Measurements from ENCODE around the gene ZNF160.
"Not testable (repeated sequence)": the region's sequence is repeated elsewhere in the genome, so short reads cannot be mapped to it uniquely, and the experiment has no call there.

Gene ZNF160

DNA sequence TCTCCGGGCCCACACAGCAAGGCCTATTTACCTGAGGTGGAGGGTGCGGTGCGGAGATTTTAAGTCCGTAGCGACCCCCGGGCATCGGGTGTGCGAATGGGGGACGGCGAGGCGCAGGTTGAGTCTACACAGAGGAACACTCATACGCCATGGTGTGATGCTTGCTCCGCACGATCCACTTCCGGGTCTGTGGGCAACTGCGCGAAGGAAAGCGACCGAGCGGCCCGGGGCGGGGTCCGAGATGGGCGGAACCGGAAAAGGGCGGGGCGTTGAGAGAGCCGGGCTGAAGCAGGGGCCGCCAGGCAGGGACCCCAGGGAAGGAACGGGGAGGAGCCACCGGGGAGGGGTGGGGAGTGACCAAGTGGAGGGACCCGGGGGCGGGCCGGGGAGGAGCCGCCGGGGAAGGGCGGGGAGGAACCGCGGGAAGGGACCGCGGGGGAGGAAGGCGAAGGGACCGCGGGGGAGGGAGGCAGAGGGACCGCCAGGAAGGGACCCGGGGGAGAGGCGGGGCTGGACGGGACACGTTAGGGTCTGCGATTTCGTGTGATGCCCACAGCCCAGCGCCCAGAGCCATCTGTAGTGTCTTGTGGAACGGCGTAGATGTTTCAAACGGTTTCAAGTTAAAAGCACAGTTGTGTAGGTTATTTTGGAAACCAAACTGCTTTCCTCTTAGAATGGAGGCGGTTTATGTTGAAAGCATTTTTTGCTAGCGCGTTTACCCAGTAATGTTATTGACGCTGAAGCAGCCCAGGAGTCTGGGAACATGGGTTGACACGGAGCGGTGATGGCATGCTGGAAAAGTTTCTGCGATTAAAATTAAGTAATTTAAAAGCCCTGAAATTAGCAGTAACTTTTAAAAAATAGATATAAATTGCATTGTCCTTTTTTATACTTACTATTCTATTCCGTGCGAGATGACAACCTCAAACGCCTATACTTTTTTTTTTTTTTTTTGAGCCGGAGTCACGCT, at the start of gene ZNF160:
Gene ZNF160, minus strand, starts transcription at position 189 of the 970 bp plus-strand sequence. CDS start 17,146 bp downstream, outside the sequence.
- peak; percentile 97 for DNase-seq (ENCODE audit: low read depth)

GRCh38 chr19:53147645-53148044, 44.4 kb upstream of the ZNF160 start:
- no peak for DNase-seq (ENCODE audit: low read depth)

GRCh38 chr19:53140351-53140750, 37.1 kb upstream of the ZNF160 start:
- no peak for DNase-seq (ENCODE audit: low read depth)

GRCh38 chr19:53136432-53136831, 33.2 kb upstream of the ZNF160 start:
- DNase-seq (ENCODE audit: low read depth) = no peak

- no peak for DNase-seq (ENCODE audit: low read depth)
Measured at GRCh38 chr19:53132141-53132991, 29.1 kb upstream of the ZNF160 start, which contains the start of gene ZNF415. ZNF415 (minus strand) TSS chr19:53132910; CDS start chr19:53122676, 10,234 bp downstream.

DNA sequence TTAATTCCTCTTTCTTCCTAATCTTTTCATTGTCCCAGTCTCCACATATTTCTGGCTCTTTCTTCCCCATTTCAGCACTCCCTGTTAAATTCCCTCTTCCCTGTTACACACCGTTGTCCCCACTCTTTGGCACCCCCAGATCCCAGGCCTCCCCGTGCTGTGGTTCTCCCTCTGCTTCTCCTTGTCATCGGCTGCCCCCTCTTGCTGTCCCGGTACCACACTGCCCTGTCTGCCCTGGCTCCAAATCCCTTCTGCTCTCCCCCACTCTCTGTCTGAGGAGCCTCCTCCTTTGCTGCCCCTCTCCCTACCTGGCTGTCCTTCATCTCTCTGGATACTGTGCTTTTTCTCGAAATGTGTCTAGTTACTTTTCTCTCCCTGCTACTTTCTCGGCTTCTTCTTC, 28.5 kb upstream of the ZNF160 start:
- DNase-seq (ENCODE audit: low read depth) = no peak

DNA sequence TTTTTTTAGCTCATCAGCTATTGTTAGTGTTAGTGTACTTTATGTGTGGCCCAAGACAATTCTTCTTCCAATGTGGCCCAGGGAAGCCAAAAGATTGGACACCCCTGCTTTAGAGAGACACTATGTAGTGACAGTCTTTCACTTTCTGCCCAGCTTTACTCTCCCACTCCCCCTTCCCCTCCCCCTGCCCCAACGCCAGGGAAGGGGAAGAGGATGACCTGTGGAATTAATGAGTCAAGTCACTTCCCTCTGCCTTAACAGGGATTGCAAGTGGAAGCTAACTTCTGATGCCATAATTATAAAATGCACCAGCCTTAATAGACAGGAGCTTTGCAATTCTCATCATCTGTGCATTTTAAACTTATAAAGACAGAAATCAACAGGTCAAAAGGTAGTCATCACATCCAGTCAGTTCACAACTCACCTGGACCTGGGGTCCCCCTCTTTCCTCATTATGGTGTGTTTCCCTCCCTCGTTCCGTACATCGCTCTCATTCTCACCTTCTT, 27.9 kb upstream of the ZNF160 start:
- no peak for DNase-seq (ENCODE audit: low read depth)

- no peak for DNase-seq (ENCODE audit: low read depth)
Measured at GRCh38 chr19:53130506-53130905, 27.3 kb upstream of the ZNF160 start.

GRCh38 chr19:53126733-53127526, 23.7 kb upstream of the ZNF160 start:
- not testable (repeated sequence) for DNase-seq (ENCODE audit: low read depth)

DNA sequence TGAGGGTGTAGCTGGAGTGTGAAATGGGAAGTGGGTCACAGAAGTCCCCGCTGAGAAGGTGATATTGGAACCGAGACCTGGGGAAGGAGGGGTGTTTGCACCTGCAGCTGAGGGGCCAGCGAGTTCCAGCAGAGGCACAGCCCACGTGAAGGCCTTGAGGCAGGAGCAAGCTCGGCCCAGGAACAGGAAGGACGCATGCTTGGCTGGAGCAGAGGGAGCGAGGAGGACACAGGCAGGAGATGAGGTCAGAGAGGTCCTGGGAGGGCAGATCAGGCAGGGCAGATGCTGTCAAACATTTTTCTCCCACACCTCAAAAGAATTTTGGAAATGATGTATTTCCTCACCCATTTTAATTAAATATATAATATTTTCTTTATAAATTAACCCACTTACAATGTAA, 20.2 kb upstream of the ZNF160 start:
- DNase-seq (ENCODE audit: low read depth) = no peak

- no peak for DNase-seq (ENCODE audit: low read depth)
Measured at GRCh38 chr19:53112286-53112685, 9.1 kb upstream of the ZNF160 start.

GRCh38 chr19:53109527-53109926, 6.3 kb upstream of the ZNF160 start:
- DNase-seq (ENCODE audit: low read depth) = no peak

DNA sequence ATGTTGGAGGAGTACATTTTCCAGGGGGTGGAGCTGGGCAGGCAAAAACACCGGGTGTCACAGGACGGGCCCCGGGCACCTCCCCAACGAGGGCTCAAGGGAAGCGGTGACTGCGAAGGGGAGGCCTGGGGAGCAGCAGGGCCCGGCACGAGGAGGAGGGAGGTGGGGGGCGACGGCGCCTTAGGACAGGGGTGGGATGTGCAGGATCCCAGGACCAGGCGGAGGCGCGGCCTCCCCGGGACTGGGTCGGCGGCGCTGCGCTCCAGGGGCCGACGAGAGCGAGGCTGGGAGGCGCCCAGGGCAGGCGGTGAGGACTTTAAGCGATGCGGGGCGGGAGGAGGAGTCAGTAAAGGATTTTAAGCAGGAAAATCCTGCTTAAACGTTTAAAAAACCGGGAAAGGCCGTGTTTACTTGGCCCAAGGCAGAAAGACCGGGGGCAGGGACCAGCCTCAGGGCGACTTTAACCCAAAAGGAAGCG, 427 bp downstream of the ZNF160 start:
- DNase-seq (ENCODE audit: low read depth) = no peak

DNA sequence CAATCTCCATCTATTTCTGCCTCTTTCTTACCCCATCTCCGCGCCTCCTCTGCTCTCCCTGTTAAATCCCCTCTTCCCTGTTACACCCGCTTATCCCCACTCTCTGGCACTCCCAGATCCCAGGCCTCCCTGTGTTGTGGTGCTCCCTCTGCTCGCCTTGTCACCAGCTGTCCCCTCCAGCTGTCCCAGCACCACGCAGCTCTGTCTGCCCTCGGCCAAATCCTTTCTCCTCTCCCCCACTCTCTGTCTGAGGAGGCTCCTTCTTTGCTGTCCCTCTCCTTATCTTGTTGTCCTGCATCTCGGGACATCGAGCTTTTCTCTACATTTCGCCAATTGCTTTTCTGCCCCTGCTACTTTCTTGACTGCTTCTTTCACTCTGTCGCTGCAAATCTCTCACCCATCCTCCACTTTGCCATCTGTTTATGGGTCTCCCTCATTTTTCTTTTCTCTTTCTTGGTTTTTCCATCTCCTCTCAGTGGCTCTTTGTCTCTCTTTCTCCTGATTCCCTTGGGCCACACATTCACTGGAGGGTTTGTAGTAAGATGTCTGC, 941 bp downstream of the ZNF160 start:
- no peak for DNase-seq (ENCODE audit: low read depth)

DNA sequence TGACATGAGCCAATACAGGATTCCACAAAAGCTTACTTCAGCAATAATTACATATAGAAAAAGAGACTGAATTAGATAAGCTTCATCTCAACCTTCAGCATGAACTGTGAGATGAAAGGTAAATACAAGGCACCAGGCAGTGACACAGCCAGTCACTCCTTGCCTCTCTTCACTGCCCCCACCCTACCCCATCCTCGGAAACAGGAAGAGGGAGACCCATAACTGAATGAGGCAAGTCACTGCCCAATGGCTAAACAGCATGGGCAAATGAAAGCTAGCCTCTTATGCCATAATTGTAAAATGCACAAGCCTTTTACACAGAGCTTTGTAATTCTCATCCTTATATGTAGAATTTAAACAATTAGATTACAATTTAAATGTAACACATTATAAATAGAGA, 1.7 kb downstream of the ZNF160 start:
- DNase-seq (ENCODE audit: low read depth) = no peak

GRCh38 chr19:53098570-53098969, 4.7 kb downstream of the ZNF160 start:
- not testable (repeated sequence) for DNase-seq (ENCODE audit: low read depth)

- DNase-seq (ENCODE audit: low read depth) = not testable (repeated sequence)
Measured at GRCh38 chr19:53096982-53097690, 6.1 kb downstream of the ZNF160 start.

- DNase-seq (ENCODE audit: low read depth) = not testable (repeated sequence)
Measured at GRCh38 chr19:53096579-53096978, 6.6 kb downstream of the ZNF160 start.

- no peak for DNase-seq (ENCODE audit: low read depth)
Measured at GRCh38 chr19:53094754-53095575, 8.3 kb downstream of the ZNF160 start.

GRCh38 chr19:53092723-53093122, 10.5 kb downstream of the ZNF160 start:
- DNase-seq (ENCODE audit: low read depth) = no peak

Data from T-helper 22 cell (primary cell).